ENCODE results near the gene VPS4A. TPM values are rescaled to one million over a fixed set of nuclear protein-coding genes. Genes with fewer than 3 reads are reported as not detected.

VPS4A gene
- total RNA-seq, 2 donors from 2014 or later, result 41.1 to 45.3 TPM

DNA sequence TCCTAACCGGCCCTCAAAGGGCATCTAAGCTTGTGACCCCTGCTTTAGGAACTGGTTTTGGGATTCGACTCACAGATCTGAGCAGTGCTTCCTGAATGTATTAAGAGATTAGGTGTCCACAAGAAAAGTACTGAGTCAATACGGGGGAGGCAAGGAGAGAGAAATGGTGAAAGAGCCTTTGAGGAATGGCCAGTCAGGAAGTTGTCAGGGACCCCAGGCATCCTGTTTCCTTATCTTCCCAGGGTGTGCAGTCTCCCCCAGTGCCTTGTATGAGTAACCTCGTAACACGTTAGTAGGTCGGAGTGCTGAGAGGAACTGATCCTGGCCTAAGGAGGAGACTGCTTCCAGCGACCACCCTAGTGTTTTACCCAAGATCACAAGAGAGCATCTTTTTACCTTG, 56.8 kb downstream of the VPS4A start:
- Mint-ChIP-seq H3K27ac (no peak overlapping the region), H3K27me3 (ENCODE audit: low read depth) (no peaks in the 10 kb centered on the region), H3K4me1 (ENCODE audit: low read depth) (peaks cover 13% of the 10 kb centered on the region), H3K9me3 (no peaks in the 10 kb centered on the region), H3K36me3 (ENCODE audit: insufficient read depth in 2 of 2) (peaks cover 18 to 29% of the 10 kb centered on the region in 2 donors), H3K4me3 (no peak overlapping the region)
- DNase-seq, result no peak
- no peak for ATAC-seq (replicated peaks in 1 of 2)

GRCh38 chr16:69368866-69369265, 57.7 kb downstream of the VPS4A start:
- no peaks in the 10 kb centered on the region for H3K9me3 Mint-ChIP-seq
- peaks cover 13% of the 10 kb centered on the region for H3K4me1 Mint-ChIP-seq (ENCODE audit: low read depth)
- no peak overlapping the region for H3K4me3 Mint-ChIP-seq
- ATAC-seq (replicated peaks in 1 of 2) (no peak), DNase-seq (no peak)
- H3K27me3 Mint-ChIP-seq (ENCODE audit: low read depth), result no peaks in the 10 kb centered on the region
- H3K36me3 Mint-ChIP-seq (ENCODE audit: insufficient read depth in 2 of 2), result peaks cover 18 to 29% of the 10 kb centered on the region in 2 donors
- H3K27ac Mint-ChIP-seq, result no peak overlapping the region

- ATAC-seq (replicated peaks in 1 of 2) (no peak), DNase-seq (no peak)
- Mint-ChIP-seq H3K36me3 (ENCODE audit: insufficient read depth in 2 of 2) (peaks cover 13 to 27% of the 10 kb centered on the region in 2 donors), H3K4me3 (no peak overlapping the region), H3K4me1 (ENCODE audit: low read depth) (peaks cover 5% of the 10 kb centered on the region), H3K9me3 (no peaks in the 10 kb centered on the region), H3K27me3 (ENCODE audit: low read depth) (no peaks in the 10 kb centered on the region), H3K27ac (peak overlapping the region; percentile 93)
Measured at GRCh38 chr16:69371564-69371963, 60.4 kb downstream of the VPS4A start.

GRCh38 chr16:69373019-69373418, 61.9 kb downstream of the VPS4A start:
- ATAC-seq (replicated peaks in 1 of 2), result no peak
- Mint-ChIP-seq H3K27me3 (ENCODE audit: low read depth) (no peaks in the 10 kb centered on the region), H3K9me3 (no peaks in the 10 kb centered on the region), H3K4me3 (no peak overlapping the region), H3K27ac (no peak overlapping the region), H3K36me3 (ENCODE audit: insufficient read depth in 2 of 2) (peaks cover 12 to 33% of the 10 kb centered on the region in 2 donors), H3K4me1 (ENCODE audit: low read depth) (no peaks in the 10 kb centered on the region)
- no peak for DNase-seq

Other genes with a start within 250 kb of the VPS4A start
- gene HAS3, start 205.7 kb upstream of the VPS4A start, total RNA-seq, result 1 to 10 TPM; 1.2 to 1.4 TPM
- 100 to 1,000 TPM; 159 to 185 TPM for gene CHTF8, start 178.8 kb upstream of the VPS4A start, total RNA-seq
- 100 to 1,000 TPM in 1 of 2 donors, 10 to 100 TPM in 1; 81.7 to 112 TPM for gene UTP4, start 178.7 kb upstream of the VPS4A start, total RNA-seq
- 10 to 100 TPM; 21.1 to 21.9 TPM for gene SNTB2, start 124.2 kb upstream of the VPS4A start, total RNA-seq
- 10 to 100 TPM in 1 of 2 donors, 1 to 10 TPM in 1; 9.9 to 10.1 TPM for gene PDF, start 19.2 kb downstream of the VPS4A start, total RNA-seq
- 10 to 100 TPM; 33.2 to 38.3 TPM for gene COG8, start 28.2 kb downstream of the VPS4A start, total RNA-seq
- gene NIP7, start 28.4 kb downstream of the VPS4A start, total RNA-seq, result 10 to 100 TPM; 30.8 to 32.2 TPM
- 1 to 10 TPM; 3.3 to 3.7 TPM for gene TMED6, start 40.4 kb downstream of the VPS4A start, total RNA-seq
- gene TERF2, start 74.7 kb downstream of the VPS4A start, total RNA-seq, result 10 to 100 TPM; 52.0 to 68.0 TPM
- 100 to 1,000 TPM; 176 to 197 TPM for gene CYB5B, start 113.3 kb downstream of the VPS4A start, total RNA-seq

Measured in activated T-cell treated with anti-CD3 and anti-CD28 coated beads, Interleukin-2, amount 50 U/mL, for 72 hours (primary cell).